HG03097 (cell line): ENCODE results near the gene PKM.
"Not testable (repeated sequence)": the region's sequence is repeated elsewhere in the genome, so short reads cannot be mapped to it uniquely, and the experiment has no call there.

Experiments
- ATAC-seq: cut with Tn5 transposase; IDR thresholded peaks from one replicate; pipeline ENCODE4 v1.9.1; 2021; ENCODE audit not compliant: unreplicated experiment, low FRiP score

The PKM gene

GRCh38 chr15:72231066-72231832, at the start of gene PKM:
PKM (minus strand) TSS chr15:72231190; CDS start chr15:72219097, 12,093 bp downstream.
- ATAC-seq: peak; percentile 41

DNA sequence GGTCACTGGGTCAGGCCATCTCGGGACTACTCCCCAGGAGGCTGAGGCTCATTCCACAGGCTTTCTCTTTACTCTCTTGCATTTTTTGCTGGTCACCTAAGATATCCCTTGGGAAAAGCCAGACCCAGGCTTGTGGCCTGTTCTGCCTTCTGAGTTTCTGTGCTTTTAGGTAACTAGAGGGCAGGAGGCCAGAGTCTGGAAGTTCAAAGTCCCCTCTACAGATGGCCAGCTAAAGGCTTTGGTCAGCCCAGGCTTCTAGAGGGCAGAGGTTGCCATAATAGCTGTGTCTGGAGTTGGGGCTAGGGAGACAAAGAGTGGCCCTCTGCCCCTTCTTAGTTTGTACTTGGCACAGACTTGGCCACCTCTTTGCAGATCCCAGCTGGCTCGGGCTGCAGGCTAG, 49.8 kb upstream of the PKM start:
- ATAC-seq: no peak

DNA sequence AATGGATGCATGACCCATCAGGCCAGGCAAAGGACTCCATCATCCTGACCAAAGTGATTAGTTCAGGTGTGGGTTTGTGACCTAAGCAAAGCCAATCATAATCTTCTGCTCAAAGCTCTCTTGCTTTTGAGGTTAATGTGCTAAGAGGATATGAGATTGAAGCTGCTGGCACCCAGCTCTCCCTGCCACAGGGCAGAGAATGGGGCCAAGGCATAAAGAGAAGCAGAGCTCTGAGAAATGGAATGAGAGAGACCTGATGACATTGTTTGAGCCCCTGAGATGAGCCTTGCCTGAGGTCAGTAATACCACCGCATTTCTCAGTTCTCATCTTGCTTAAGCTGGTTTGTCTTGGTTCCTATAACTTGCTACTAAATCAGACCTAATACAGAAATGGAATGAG, 47.7 kb upstream of the PKM start:
- ATAC-seq: no peak

DNA sequence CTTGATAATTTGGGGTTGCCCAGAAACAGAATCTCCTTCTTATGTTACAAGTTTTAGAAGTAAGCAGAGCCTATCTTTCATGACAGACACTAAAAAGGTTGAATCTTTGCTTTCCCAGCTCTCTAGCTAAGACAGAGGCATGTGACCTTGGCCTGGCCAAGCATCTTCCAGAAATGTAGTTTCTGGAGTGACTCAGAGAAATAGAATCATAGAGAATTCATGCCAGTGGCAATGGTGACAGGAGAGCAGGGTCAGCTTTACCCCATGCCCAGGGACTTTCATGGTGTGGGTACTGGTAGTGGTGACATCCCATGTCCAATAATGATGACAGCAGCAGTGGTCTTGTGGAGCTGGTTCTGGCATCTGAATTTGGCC, 45.3 kb upstream of the PKM start:
- ATAC-seq: no peak

DNA sequence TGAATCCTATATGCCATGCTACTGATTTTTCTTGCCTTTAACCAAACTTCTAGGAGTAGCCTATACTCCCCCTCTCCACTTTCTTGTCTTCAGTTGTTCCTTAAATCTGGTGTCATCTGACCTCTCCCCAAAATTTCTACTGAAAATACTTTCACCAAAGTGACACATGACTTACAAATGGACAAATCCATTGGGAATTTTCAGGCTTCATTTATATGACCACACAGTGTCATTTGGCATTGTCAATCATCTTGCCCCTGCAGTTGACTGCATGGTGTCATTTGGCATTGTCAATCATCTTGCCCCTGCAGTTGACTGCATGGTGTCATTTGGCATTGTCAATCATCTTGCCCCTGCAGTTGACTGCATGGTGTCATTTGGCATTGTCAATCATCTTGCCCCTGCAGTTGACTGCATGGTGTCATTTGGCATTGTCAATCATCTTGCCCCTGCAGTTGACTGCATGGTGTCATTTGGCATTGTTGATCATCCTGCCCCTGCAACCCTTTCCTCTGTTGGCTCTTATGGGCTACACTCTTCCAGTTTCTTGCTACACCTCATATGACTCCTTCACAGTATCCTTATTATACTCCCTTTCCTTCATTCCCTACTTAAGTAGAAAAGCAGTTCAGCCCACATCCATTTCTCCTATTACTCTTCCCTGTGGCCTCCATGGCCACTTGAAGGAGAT, 44.8 kb upstream of the PKM start:
- not testable (repeated sequence) for ATAC-seq

DNA sequence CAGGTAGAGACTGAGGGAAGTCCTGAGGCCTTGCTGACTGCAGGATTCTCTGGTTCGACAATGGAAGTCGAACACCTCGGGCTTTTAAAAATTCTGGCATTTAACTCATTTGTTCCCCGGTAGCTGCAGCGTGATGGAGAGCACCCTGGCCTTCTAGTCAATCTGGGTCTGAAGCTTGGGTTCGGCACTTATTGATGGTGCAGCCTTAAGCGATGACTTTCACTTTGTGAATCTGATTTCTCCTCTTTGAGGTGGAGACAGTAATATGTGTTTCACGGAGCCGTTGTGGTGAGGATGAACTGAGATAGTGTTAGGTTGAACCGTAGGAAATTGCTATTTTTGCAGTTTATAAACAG, 42.0 kb upstream of the PKM start:
- ATAC-seq: no peak

DNA sequence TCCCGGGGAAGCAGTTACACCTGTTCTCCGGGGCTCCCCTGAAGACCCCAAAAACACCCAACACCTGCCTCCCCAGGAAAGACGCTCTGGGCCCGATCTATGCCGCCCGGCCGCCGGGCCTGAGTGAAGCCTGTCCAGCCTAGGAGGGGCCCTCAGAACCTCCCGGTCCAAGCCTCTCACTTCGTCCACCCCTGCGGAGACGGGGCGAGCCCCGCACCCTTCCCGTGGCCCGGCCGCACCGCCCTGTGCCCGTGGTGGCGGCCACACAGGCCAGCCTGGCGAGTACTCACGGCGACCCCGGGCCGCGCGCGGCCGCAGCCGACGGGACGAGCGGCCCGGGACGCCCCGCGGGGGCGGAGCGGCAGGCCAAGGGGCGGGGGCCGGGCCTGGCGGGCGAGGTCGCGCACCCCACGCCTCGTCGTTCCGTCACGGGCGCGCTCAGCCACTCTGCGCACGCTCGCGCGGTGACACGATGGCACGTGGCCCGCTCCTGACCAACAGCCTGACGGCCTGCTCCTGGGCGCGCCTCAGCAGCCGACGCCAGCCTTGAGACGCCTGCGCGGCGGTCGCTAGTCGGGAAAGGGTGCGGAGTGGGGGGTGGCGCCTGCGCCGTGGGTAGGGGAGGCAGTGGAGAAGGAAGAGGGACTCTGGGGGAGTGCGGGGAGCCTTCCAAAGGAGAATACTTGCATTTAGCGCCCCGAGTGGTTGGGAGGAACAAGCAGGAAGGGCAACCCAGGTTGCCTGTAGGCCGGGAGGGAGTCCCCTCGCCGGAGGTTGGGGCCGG, 41.4 kb upstream of the PKM start, which contains the start of gene PARP6:
Gene PARP6 (minus strand): TSS at position 342 of the 784 bp plus-strand sequence. CDS start 5,077 bp downstream, outside the sequence.
- ATAC-seq: peak; percentile 94

- no peak for ATAC-seq
Measured at GRCh38 chr15:72271895-72272212, 40.9 kb upstream of the PKM start.

DNA sequence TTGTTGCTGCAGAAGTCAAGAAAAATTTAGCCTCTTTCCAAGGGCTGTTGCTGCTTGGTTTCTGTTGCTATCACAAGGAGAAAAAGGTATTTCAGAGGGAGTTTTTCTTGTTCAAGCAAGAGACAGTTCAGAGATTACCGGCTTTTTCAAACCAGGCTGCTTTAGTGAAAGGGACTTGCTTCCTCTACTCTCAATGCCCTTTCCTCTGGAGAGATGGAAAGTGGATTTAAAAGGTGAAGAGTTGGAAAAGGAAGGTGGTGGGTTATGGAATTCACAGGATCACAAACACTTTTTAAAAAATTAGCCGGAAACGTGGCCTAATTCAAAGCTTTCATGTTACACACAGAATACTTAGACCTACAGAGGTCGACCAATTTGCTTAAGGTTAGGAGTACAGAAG, 40.2 kb upstream of the PKM start:
- ATAC-seq: no peak

- no peak for ATAC-seq
Measured at GRCh38 chr15:72269739-72270138, 38.7 kb upstream of the PKM start.

DNA sequence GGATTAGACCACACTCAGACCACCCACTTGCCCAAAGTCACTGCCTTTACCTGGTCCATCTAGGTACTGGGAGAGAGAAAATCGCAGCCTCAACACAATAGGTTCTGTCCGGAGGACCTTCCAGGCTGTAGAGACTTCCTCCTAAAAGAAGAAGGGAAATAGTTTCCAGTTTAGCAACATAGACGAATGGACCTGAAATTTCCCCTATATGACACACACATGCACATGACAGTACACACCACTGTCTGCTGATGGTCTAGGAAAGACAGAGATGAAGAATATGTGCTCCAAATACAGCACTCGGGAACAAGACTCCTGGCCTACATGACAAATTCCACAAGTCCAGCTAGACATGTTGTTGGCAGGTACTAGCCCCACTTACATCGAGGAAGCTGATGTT, 34.0 kb upstream of the PKM start:
- no peak for ATAC-seq

- ATAC-seq: no peak
Measured at GRCh38 chr15:72252663-72253299, 21.8 kb upstream of the PKM start.

DNA sequence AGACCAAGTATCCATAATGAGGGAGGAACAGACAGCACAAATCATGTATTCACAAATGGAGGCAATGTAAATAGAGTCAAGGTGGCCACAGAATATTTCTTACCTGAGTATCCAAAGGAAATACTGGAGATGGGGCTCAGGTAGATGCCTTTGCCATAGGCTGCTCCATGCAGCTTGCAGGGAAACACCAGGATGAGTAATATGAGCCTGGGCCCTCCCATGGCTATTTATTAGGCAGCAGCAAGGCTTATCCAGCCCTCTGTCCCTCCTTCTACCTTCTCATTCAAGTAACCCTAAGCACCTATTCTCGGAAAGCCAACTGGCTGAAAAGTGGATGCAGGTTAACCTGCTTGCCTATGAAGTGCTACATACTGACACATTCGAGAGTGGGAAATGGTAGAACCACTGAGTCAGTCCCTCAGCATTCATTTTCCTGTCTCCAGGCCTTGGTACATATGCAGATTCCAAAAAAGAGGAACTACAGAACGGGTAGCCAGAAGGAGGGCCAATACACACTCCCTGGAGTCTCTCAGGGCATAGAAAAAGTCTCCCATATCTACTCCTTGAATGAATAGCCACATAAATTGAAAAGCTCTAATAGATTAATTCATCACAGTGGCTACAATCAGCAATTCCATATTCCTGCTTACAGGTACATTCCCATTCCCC, 18.3 kb upstream of the PKM start:
- no peak for ATAC-seq

- ATAC-seq: no peak
Measured at GRCh38 chr15:72248514-72248913, 17.5 kb upstream of the PKM start.

- ATAC-seq: no peak
Measured at GRCh38 chr15:72242775-72243370, 11.9 kb upstream of the PKM start.

DNA sequence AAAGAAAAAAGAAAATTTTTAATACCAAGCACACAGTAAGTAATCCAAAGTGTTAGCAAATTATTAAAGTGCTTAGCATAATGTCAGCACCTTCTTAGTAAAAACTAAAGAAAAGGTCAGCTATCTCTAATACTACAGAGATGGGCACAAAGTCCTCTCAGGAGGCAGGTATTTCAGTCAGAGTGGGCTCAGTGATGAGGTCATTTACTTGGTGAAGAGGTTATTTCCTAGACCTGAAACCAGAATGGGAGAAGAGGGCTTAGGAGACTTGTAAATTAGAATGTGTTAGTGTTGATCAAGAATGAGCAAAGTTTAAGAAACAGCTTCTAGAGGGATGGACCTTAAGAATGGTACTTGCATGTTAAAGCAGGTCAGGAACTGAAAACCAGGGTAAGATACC, 8.7 kb upstream of the PKM start:
- ATAC-seq: no peak

DNA sequence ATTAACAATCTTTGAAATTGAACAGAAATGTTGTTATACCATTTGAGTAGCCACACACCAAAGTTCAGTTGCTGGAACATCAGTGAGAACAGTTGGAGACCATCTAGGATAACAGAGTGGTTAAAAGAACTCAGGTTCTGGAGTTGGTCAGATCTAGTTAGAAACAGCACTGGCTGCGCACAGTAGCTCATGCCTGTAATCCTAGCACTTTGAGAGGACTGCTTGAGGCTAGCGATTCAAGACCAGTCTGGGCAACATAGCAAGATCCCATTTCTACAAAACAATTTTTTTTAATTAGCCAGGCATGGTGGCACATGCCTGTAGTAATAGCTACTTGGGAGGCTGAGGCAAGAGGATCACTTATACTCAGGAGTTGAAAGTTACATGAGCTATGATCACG, 7.6 kb upstream of the PKM start:
- ATAC-seq: no peak

- ATAC-seq: no peak
Measured at GRCh38 chr15:72237853-72238224, 6.8 kb upstream of the PKM start.

GRCh38 chr15:72237029-72237852, 6.3 kb upstream of the PKM start:
- peak; percentile 63 for ATAC-seq
